GM19193 (cell line): Measurements from ENCODE around the gene USP4.
A peak's percentile ranks its signal among the peaks of the same experiment; 100 is the strongest.

ENCODE experiments used
- POLR2A ChIP-seq: IDR thresholded peaks from 4 replicates; pipeline ENCODE4 v1.6.1; 2011; ENCODE audit not compliant: insufficient read depth, insufficient read length; ENCODE audit errors: extremely low read depth

The USP4 gene

DNA sequence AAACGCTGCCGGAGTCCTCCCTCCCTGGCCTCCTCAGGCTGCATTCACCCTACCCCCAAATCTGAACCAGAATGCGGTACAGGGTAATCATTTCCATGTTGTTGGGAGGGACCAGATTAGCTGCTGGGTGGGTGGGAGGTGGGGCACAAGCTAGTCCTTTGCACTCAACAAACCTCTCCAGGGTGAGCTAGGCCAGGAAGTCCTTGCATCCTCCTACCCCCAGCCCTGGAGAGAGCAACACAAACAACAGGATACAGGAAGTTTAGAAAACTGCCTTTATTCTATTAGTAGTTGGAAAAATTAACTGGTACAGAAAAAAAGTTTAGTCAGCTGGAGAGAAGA lies 19.0 kb upstream of the USP4 start:
- TF ChIP-seq POLR2A: no peak

DNA sequence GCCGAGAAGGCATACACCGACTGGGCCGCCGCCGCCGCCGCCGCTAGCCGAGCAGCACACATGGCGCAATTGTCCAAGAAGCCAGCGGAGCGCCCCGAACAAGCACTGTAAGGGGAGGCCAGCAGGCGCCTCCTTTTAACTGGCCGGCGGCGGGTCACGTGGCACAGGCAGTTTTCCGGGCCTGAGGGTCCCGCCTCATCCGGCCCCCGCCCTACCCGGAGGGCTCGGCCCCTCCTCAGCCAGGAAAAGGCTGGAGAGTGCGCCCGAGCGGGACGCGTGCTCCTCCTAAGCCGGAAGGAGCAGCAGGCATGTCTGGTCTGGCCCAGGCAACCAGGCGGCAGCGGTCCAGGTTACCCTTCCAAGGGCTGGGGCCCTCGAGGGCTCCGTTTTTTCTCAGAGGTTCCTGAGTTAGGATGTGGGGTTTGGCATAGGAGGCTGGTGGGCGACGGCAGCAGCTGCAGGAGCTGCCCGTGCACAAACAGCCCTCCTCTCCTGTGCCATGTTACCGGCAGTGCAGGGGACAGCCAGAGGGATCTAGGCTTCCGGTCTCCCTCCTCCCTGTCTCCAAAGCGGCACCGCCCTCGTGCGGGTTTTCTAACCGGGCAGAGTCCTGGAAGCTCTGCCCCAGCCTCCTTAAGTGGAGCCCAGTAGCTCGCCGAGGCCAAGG lies 18.5 kb upstream of the USP4 start, which contains the start of gene GPX1:
GPX1 (minus strand) TSS at position 137 of the 667 bp plus-strand sequence; CDS start at position 62, 75 bp downstream.
- peak; percentile 95 for TF ChIP-seq POLR2A

DNA sequence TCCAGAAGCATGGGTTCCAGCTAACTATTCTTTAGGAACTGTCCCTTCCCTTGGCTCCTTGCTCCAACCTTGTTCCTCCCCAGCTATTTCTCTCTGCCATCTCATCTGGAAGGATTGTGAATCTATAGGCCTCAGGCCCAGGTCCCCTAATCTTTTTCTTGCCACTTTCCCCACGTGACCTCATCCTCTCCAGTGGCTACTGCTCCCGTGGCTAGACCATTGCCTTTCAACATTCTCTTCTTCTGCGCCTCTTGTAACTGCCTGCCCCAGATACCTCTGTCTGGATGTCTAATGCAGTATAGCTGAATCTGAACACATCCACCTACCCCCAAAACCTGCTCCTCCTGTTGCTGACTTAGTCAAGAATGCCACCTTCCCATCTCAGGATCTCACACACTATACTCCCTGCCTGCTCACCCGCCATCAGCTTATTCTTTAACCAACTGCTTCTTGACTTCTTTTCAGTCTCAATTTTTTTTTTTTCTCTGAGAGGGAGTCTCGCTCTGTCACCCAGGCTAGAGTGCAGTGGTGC lies 13.1 kb upstream of the USP4 start:
- no peak for TF ChIP-seq POLR2A

DNA sequence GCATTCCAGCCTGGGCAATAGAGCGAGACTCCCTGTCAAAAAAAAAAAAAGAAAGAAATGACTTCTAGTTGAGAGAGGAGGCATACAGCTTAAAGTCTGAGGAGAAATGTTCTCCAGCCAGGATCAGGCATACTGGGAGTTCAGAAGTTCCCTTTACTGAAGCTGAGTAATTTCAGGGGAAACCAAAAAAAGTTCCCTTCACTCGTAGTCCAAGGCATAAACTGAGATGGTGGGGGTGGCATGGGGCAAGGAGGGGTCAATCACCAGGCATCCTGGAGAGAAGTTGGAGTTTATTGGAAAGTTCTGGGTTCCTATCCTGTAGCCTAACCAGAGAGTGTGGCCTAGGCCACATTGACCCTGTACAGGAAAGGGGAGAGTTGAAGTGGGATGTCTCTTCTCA lies 12.4 kb upstream of the USP4 start:
- TF ChIP-seq POLR2A: no peak

DNA sequence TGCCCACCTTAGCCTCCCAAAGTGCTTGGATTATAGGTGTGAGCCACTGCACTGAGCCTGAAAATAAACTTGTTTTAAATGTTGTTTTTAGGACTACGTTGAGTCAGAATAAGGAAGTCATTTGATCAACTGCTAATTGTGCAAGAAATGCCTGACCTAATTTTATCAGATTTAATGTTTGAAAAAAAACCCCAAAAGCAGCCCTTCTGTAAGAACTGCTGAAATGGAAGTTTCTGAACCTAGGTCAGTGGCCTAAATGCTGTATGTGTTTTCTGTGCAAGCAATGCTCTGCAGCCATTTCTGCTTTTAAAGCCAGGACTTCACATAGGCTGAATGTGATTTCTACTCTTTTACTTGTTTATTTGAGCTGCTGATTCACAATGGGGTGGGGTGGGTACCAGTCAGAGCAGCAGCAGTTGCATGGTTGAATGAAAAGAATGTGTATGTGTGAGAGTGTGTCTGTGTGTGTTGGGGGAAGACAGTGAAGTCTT lies 11.7 kb upstream of the USP4 start:
- no peak for TF ChIP-seq POLR2A

DNA sequence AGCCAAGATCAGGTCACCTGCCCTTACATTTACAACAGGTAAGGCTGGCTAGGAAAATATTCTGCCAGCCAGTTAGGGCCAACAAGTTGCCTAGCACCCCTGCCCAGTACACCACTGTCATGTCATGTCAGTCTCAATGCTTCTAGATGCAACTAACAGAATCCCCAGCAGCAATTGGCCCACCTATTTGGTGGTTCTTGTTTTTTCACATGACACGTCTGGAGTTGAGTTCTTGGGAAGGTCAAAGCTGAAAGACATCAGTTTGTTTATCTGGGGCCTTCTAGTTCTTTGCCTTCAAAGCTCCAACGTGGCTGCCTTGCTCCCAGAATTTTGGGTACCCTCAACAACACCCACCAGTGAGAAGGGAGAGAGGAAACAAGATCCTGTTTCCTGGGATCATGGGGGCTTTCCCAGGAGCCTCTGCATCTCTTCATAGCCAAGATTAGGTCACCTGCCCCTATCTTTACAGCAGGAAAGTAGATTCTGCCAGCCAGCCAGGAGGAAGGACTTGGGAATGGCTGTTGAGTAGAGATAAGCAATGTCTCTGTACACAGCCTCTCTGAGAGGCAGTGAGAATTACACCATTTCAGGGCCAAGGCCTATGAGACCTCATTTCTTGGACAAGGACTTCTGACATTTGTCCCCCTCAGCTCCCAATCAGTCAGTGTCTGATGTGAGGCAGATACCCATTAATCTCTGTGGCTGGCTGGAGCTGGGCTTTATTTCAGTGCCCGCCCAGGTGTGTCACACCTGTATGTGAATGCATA lies 9.7 kb upstream of the USP4 start:
- no peak for TF ChIP-seq POLR2A

DNA sequence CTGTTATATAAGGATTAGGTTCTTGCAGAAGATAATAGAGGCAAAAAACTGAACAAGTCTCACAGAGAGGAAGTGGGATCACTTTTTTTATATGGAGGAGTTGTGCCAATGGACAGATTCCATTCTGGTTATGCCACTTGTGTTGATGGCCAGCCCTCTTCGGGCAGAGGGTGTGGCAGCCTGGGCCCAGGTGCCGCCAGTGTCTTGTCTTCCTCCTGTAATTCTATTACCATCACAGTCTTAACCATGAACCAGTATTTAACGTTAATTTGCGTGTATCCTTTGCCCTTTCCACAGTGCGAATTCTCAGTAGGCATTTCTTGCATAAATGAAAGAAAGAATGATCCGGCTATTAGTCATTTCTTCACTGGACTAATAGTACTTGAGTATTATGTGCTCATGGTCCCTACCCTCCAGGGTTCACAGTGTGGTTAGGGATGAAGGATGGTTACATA lies 7.0 kb upstream of the USP4 start:
- TF ChIP-seq POLR2A: no peak

DNA sequence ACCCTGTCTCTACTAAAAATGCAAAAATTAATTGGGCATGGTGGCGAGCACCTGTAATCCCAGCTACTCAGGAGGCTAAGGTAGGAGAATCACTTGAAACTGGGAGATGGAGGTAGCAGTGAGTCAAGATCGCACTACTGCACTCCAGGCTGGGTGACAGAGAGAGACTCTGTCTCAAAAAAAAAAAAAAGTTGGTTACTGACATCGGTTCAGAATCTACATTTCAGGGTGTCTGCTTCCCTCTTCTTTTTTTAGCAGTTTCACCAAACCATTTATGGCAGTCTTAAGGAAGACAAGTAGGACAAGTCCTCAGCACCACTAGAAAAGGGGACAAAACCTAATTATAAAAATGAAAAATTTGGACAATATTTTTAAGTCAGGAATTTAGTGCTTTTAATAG lies 3.3 kb upstream of the USP4 start:
- TF ChIP-seq POLR2A: no peak

DNA sequence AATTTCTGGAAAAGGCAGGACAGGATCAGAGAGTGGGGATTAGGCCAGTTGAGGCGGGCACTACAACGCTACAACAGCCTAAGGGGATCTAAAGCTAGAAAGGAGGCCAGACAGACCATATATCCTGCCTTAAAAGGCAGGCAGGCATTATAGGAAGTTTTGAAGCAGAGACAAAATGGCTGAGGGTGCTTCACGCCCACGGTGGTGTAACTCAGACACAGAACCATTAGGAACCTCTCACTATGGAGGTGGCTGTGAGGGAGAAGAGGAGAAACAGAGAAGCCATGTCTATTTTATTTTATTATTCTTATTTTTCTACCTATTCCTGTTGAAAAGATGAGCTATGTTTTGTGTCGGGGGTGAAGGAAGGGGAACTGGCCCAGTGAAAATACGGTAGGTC lies 2.1 kb upstream of the USP4 start:
- TF ChIP-seq POLR2A: no peak

DNA sequence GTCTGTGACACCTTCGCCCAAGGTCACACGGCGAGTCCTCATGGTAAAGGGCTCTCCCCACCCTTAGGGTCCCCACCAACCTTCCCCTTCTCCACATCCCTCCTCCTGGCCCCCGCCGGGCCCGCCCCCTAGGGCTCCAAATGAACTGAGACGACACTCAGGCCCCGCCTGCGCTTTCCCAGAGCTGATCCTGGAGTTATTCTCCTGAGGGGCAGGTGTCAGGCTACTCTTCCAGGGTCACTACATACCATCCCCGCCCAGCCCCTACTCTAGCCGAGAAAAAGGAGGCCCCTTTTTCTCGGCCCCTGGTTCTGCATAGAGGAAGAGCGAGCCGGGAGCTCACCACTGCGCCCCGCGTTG lies 292 bp downstream of the USP4 start:
- no peak for TF ChIP-seq POLR2A

DNA sequence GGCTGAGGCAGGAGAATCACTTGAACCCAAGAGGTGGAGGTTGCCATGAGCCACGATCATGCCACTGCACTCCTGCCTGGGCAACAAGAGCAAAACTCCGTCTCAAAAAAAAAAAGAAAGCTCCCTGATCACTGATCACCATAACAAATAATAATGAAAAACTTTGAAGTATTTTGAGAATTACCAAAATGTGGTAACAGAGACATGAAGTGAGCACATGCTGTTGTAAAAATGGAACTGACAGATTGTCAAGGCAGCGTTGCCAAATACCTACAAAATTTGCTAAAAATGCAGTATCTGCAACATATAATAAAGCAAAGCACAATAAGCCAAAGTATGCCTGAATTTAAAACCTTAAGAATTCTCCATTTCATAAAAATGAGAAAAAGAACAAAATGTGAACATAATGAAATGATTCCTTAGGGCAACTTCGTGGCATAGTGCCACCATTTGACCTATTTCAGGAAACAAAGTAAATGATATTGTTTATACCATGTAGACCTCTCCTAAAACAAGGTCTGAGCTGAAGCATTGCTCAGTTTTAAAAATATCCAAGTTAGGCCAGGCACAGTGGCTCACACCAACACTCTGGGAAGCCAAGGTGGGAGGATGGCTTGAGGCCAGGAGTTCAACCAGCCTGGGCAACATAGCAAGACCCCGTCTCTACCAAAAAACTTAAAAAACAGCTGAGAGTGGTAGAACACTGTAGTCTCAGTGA lies 5.8 kb downstream of the USP4 start:
- TF ChIP-seq POLR2A: no peak

DNA sequence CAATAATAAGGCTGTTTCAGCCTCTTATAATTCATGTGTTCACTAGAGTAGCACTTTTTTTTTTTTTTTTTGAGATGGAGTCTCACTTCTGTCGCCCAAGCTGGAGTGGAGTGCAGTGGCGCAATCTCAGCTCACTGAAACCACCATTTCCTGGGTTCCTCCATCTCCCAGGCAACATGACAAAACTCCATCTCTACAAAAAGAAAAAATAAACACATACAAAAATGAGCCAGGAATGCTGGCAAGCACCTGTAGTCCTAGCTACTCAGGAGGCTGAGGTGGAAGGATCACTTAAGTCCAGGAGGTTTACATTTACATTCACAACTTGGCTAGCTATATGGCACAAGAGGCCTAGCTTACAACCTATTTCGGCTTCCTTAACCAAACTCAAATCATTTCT lies 6.8 kb downstream of the USP4 start:
- TF ChIP-seq POLR2A: no peak

DNA sequence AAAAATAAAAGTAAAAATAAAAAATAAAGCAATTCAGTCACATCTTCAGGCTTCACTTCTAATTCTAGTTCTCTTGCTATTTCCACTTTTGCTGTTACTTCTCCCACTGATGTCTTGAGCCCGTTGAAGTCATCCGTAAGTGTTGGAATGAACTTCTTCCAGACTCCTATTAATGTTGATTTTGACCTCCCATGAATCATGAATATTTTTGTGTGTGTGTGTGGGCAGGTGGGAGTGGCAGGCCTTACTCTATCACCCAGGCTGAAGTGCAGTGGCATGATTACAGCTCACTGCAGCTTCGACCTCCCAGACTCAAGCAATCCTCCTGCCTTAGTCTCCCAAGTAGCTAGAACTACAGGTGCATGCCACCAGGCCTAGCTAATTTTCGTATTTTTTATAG lies 10.7 kb downstream of the USP4 start:
- no peak for TF ChIP-seq POLR2A

DNA sequence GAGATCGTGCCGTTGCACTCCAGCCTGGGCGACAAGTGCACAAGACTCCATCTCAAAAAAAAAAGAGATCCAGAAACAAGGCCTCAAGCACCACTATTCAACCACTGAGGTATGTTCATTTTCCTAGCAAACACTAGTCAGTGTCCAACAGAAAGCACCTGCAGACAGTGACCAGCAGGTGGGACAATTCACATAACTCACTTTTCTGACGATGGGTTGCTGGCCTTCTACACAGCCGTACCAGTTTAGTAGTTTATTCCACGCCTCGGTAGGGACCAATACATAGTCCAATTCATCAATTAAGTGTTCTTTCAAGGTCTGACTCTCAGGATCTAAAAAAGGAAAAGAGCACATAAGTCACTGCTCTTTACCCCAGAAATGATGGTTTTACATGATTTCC lies 12.4 kb downstream of the USP4 start:
- TF ChIP-seq POLR2A: no peak

DNA sequence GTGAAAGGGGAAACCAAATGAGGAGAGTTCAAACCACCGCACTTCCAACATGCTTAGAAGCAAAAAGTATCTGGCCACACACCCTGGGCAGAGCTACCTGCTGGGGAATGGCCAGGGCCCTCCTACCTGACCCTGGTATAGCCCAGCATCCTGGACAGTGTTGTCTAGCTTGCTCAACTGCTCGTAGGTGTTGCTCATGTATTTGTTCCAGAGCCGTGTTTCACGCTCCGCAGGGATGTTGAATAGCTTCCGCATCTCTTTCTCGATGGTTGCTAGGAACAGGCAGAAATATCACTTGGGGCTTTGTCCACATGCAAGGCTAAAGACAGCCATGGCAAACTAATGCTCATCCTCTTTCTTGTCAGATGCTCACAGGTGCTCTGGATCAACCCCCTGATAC lies 15.1 kb downstream of the USP4 start:
- no peak for TF ChIP-seq POLR2A
